22Rv1 (cell line): ENCODE data around the gene RHBDD2.

Source experiments
- H3K27ac ChIP-seq: fragments of 450-650 bp; 2 replicates; pipeline ENCODE4 v1.5.1; 2017
- CTCF ChIP-seq: fragments of 450-650 bp; IDR thresholded peaks from 2 replicates; pipeline ENCODE4 v1.5.1; 2017; ENCODE audit warnings: mild to moderate bottlenecking
- ZFX ChIP-seq: fragments of 450-650 bp; IDR thresholded peaks from 2 replicates; pipeline ENCODE4 v1.6.1; 2017; ENCODE audit warnings: antibody characterized with exemption, borderline replicate concordance

The RHBDD2 gene

GRCh38 chr7:75922966-75923603 is 44.3 kb downstream of the RHBDD2 start:
- TF ChIP-seq CTCF, result no peak
- no peak for TF ChIP-seq ZFX
- no peak overlapping the region for H3K27ac ChIP-seq

GRCh38 chr7:75924256-75924655 is 45.4 kb downstream of the RHBDD2 start:
- no peak for TF ChIP-seq CTCF
- TF ChIP-seq ZFX, result no peak
- no peak overlapping the region for H3K27ac ChIP-seq

GRCh38 chr7:75924889-75925288 is 46.1 kb downstream of the RHBDD2 start:
- no peak overlapping the region for H3K27ac ChIP-seq
- no peak for TF ChIP-seq ZFX
- TF ChIP-seq CTCF, result no peak

DNA sequence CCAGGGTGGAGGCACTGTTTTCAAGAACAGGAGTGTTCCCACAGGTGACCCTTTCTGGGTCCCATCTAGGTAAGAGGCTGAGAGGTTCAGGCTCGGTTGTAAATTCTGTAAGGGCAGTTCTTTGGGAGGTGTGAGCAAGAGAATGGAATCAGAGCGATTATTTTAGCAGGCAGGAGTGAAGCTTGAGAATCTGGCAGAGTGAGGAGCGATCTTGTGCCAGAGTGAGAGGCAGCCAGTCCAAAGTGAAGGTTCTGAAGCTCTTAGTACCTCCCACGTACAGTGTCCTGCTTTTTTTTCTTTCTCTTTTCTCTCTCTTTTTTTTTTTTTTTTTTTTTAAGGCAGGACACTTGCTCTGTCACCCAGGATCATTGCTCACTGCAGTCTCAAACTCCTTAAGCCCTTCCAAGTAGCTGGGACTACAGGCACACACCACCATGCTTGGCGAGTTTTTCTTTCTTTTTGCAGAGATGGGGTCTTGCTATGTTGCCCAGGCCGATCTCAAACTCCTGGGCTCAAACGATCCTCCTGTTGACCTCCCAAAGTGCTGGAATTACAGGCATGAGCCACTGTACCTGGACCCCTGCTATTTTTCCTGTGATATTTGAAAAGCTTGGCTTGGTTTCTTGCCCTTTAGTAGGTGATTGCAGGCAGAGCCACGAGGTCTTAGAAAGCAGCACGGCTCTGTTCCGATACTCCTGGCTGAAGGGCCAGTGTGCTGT is 47.0 kb downstream of the RHBDD2 start:
- no peak overlapping the region for H3K27ac ChIP-seq
- no peak for TF ChIP-seq ZFX
- no peak for TF ChIP-seq CTCF

GRCh38 chr7:75928568-75928914 is 49.7 kb downstream of the RHBDD2 start:
- H3K27ac ChIP-seq, result no peak overlapping the region
- no peak for TF ChIP-seq CTCF
- TF ChIP-seq ZFX, result no peak

GRCh38 chr7:75931680-75932079 is 52.8 kb downstream of the RHBDD2 start:
- TF ChIP-seq ZFX (no peak), CTCF (no peak)
- no peak overlapping the region for H3K27ac ChIP-seq

DNA sequence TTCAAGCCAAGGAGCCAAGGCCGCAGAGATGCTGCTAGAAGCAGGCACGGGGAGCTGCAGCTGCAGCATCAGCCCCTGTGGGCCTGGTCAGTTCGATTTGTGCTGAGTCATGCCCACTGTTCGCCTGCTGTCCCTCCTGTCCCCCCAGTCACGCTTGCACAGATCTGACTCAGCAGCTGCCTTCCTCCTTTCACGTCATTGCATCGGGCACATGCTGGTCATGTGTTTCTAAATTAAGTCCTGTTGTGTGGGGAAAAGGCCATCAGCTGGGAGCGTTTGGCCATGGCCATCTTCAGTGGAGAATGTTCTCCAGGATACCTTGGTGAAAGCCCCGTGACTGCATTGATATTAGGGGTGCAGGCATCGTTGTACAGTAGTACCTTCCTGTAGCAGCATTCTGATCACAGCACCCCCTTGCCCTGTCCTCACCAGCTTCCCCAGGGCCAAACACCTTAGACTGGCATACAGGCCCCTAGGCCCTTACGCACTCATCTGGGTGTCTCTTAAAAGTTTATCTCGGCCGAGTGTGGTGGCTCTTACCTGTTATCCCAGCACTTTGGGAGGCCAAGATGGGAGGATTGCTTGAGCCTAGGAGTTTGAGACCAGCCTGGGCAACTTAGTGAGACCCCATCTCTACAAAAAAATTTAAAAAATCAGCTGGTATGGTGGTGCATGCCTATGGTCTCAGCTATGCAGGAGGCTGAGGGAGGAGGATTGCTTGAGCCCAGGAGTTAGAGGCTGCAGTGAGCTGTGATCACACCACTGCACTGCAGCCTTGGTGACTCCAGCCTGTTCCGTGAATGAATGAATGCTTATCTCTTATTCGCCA is 59.3 kb downstream of the RHBDD2 start:
- TF ChIP-seq CTCF (no peak), ZFX (no peak)
- H3K27ac ChIP-seq, result no peak overlapping the region
